Pancreas (tissue), 10 donors: ENCODE data around the gene CPXM2. TPM values are rescaled to one million over a fixed set of nuclear protein-coding genes. Genes with fewer than 3 reads are reported as not detected.

Experiments
- ATAC-seq, 4 donors: fragments of 200-7000 bp; cut with Tn5 transposase; one replicate each; pipeline versions ENCODE4 v1.8.0 to v1.9.1; 2020; ENCODE audit warnings: mild to moderate bottlenecking in 4 of 4, moderate library complexity in 4 of 4
- DNase-seq, 6 donors: peaks; one replicate each; pipeline ENCODE4 v3.0.0-alpha.2; 2020
- FAIRE-seq: peaks from 2 replicates; lab custom pipeline; 2012; peaks lifted over from hg19 to GRCh38; lab: Jason Lieb, UNC
- H3K27ac ChIP-seq, 4 donors: fragments of 200-600 bp; sonication (generic); 1 replicate in 3 of 4; 2 replicates in 1 of 4; pipeline versions ENCODE4 v1.5.0 to v1.8.0; 2020
- H3K27me3 ChIP-seq, 4 donors: fragments of 200-600 bp; one replicate each; pipeline ENCODE4 v1.8.0; 2021
- H3K36me3 ChIP-seq, 3 donors: fragments of 200-600 bp; sonication (generic) in 1 of 3; one replicate each; pipeline versions ENCODE4 v1.5.0 to v1.8.0; 2020 to 2021
- H3K4me1 ChIP-seq, 3 donors: fragments of 200-600 bp; one replicate each; pipeline ENCODE4 v1.8.0; 2021
- H3K4me3 ChIP-seq, 4 donors: fragments of 200-600 bp; sonication (generic) in 2 of 4; one replicate each; pipeline versions ENCODE4 v1.5.0 to v1.8.0; 2020 to 2021
- H3K9me3 ChIP-seq, 4 donors: fragments of 200-600 bp; one replicate each; pipeline ENCODE4 v1.8.0; 2021
- CTCF ChIP-seq, 4 donors: fragments of 200-600 bp; sonication (generic) in 3 of 4; IDR thresholded peaks; one replicate each; pipeline versions ENCODE4 v1.5.0 to v1.8.0; 2021; ENCODE audit warnings: antibody characterized with exemption in 4 of 4
- WGBS, 2 donors: extraction: QIAGEN DNeasy Blood & Tissue Kit; methylation state at CpG; one replicate each; pipeline ENCODE4 v1.1.7; 2013; 5-methylcytosine and 5-hydroxymethylcytosine counted together
- intact Hi-C, 3 donors: fragments of 100-400 bp; cut with DNase I; formaldehyde crosslinking; loops; one replicate each; pipeline versions ENCODE4 v1.11.1 to v1.14.2; 2022
- polyA plus RNA-seq, 2 donors: library from polyadenylated mRNA; stranded (reverse); fragments of 200-250 nt; gene quantifications; one replicate each; pipeline ENCODE4 v1.2.3, GENCODE V29; 2013
- total RNA-seq, 6 donors: library from RNA; stranded (reverse); fragmentation: NEBNext Ultra II Directional in 4 of 6; extraction: Animal tissue kit (Norgen Biotek cat#: 25700) in 4 of 6; gene quantifications; one replicate each; pipeline versions ENCODE4 v1.2.1 to v1.2.4, GENCODE V29; 2021 to 2023
- donor health status: healthy with polysubstance abuse.
- donor health status: DM: no; HTN: no; CAD: no; lungs with moderate emphysema.
- donor health status: DM: no; HTN: no; CAD: no.
- donor health status: control.
- donor health status: control.
- donor health status: Bipolar disorder and iron deficiency.
- donor health status: DM: yes; HTN: yes; CAD: no.
- donor health status: DM: no; HTN: no; CAD: no.
- donor health status: DM: no; HTN: no; CAD: no.
- donor health status: DM: yes; HTN: yes; CAD: no.

Gene CPXM2
- total and polyA plus RNA-seq, 8 donors, result 0.46 to 3.9 (median 1.2) TPM

- no peak overlapping the region for H3K4me3 ChIP-seq
- no peak for ATAC-seq
- H3K4me1 ChIP-seq, result no peaks in the 10 kb centered on the region
- DNase-seq, result no peak
- no peak for TF ChIP-seq CTCF (IDR thresholded peaks at IDR 0.05)
- H3K27me3 ChIP-seq, result no peaks in the 10 kb centered on the region
- H3K9me3 ChIP-seq, result no peaks in the 10 kb centered on the region
- 55 to 69% methylated on average over 5 of the region's 5 CpGs for WGBS, 2 donors
- no peak overlapping the region for H3K27ac ChIP-seq
- intact Hi-C loops, result no loop called here
- FAIRE-seq, result no peak
- no peaks in the 10 kb centered on the region for H3K36me3 ChIP-seq
These were observed 102.6 kb downstream of the CPXM2 start for GRCh38 chr10:123788981-123789380.

GRCh38 chr10:123787566-123787965 is 104.0 kb downstream of the CPXM2 start:
- FAIRE-seq, result no peak
- Histone ChIP-seq H3K4me3 (no peak overlapping the region), H3K9me3 (no peaks in the 10 kb centered on the region), H3K27ac (no peak overlapping the region), H3K27me3 (no peaks in the 10 kb centered on the region), H3K36me3 (no peaks in the 10 kb centered on the region), H3K4me1 (no peaks in the 10 kb centered on the region)
- intact Hi-C loops, result no loop called here
- DNase-seq, result no peak
- ATAC-seq, result no peak
- no peak for TF ChIP-seq CTCF (IDR thresholded peaks at IDR 0.05)
- WGBS, 2 donors, result 61% methylated on average over 5 of the region's 5 CpGs

- H3K27ac ChIP-seq, result no peak overlapping the region
- TF ChIP-seq CTCF (IDR thresholded peaks at IDR 0.05), result no peak
- no peaks in the 10 kb centered on the region for H3K27me3 ChIP-seq
- H3K4me1 ChIP-seq, result no peaks in the 10 kb centered on the region
- H3K36me3 ChIP-seq, result no peaks in the 10 kb centered on the region
- DNase-seq, result no peak
- WGBS, 2 donors, result 13 to 26% methylated on average over 1 of the region's 1 CpG
- no peak for FAIRE-seq
- H3K9me3 ChIP-seq, result no peaks in the 10 kb centered on the region
- ATAC-seq, result no peak
- intact Hi-C loops, result no loop called here
- H3K4me3 ChIP-seq, result no peak overlapping the region
These were observed 104.7 kb downstream of the CPXM2 start for GRCh38 chr10:123786896-123787295.

GRCh38 chr10:123786306-123786705 is 105.3 kb downstream of the CPXM2 start:
- no peak for DNase-seq
- Histone ChIP-seq H3K27ac (no peak overlapping the region), H3K4me3 (no peak overlapping the region), H3K36me3 (no peaks in the 10 kb centered on the region), H3K27me3 (no peaks in the 10 kb centered on the region), H3K9me3 (no peaks in the 10 kb centered on the region), H3K4me1 (no peaks in the 10 kb centered on the region)
- TF ChIP-seq CTCF (IDR thresholded peaks at IDR 0.05), result no peak
- ATAC-seq, result no peak
- intact Hi-C loops, result no loop called here
- 66 to 77% methylated on average over 7 of the region's 7 CpGs for WGBS, 2 donors
- FAIRE-seq, result no peak

GRCh38 chr10:123784646-123785045 is 107.0 kb downstream of the CPXM2 start:
- Histone ChIP-seq H3K27me3 (no peaks in the 10 kb centered on the region), H3K9me3 (no peaks in the 10 kb centered on the region), H3K27ac (no peak overlapping the region), H3K4me1 (no peaks in the 10 kb centered on the region), H3K36me3 (no peaks in the 10 kb centered on the region), H3K4me3 (no peak overlapping the region)
- intact Hi-C loops, result no loop called here
- ATAC-seq (no peak), FAIRE-seq (no peak), DNase-seq (no peak)
- TF ChIP-seq CTCF (IDR thresholded peaks at IDR 0.05), result no peak
- WGBS, 2 donors, result 57 to 75% methylated on average over 7 of the region's 7 CpGs
